Urothelium cell line (cell line): ENCODE data around the gene SYCP2L.
"Not testable (repeated sequence)": the region's sequence is repeated elsewhere in the genome, so short reads cannot be mapped to it uniquely, and the experiment has no call there.

ENCODE experiments used
- DNase-seq: peaks from one replicate; pipeline ENCODE4 v3.0.0; 2011; ENCODE audit warnings: low spot score, mixed read lengths
- FAIRE-seq: peaks from 2 replicates; lab custom pipeline; 2011; peaks lifted over from hg19 to GRCh38; lab: Jason Lieb, UNC

SYCP2L gene

GRCh38 chr6:10995114-10995707 is 108.4 kb downstream of the SYCP2L start:
- FAIRE-seq (no peak), DNase-seq (no peak)

- DNase-seq, result no peak
- no peak for FAIRE-seq
These were observed 113.1 kb downstream of the SYCP2L start for GRCh38 chr6:10999994-11000393.

- FAIRE-seq (no peak), DNase-seq (no peak)
These were observed 115.3 kb downstream of the SYCP2L start for GRCh38 chr6:11002176-11002575.

GRCh38 chr6:11003297-11003696 is 116.4 kb downstream of the SYCP2L start:
- FAIRE-seq, DNase-seq: not testable (repeated sequence)

- no peak for FAIRE-seq
- no peak for DNase-seq
These were observed 119.2 kb downstream of the SYCP2L start for GRCh38 chr6:11006061-11006460.

- DNase-seq (peak; percentile 13), FAIRE-seq (no peak)
These were observed 121.1 kb downstream of the SYCP2L start for GRCh38 chr6:11007715-11008608.

GRCh38 chr6:11008821-11009220 is 122.0 kb downstream of the SYCP2L start:
- no peak for DNase-seq
- FAIRE-seq, result no peak

GRCh38 chr6:11009353-11009752 is 122.5 kb downstream of the SYCP2L start:
- FAIRE-seq (no peak), DNase-seq (peak; percentile 62)

- FAIRE-seq (no peak), DNase-seq (peak; percentile 61)
These were observed 125.0 kb downstream of the SYCP2L start for GRCh38 chr6:11011787-11012234.

GRCh38 chr6:11012295-11012754 is 125.5 kb downstream of the SYCP2L start:
- FAIRE-seq (no peak), DNase-seq (no peak)

GRCh38 chr6:11012976-11013720 is 126.3 kb downstream of the SYCP2L start:
- FAIRE-seq, result no peak
- DNase-seq, result no peak

GRCh38 chr6:11013721-11014070 is 126.8 kb downstream of the SYCP2L start:
- FAIRE-seq (no peak), DNase-seq (no peak)

GRCh38 chr6:11015102-11015501 is 128.2 kb downstream of the SYCP2L start:
- no peak for FAIRE-seq

GRCh38 chr6:11016452-11016851 is 129.6 kb downstream of the SYCP2L start:
- no peak for FAIRE-seq
- DNase-seq, result no peak

More at GRCh38 chr6:11015102-11015501, 128.2 kb downstream of the SYCP2L start:
- DNase-seq, result no peak

GRCh38 chr6:11017090-11017489 is 130.2 kb downstream of the SYCP2L start:
- DNase-seq (no peak), FAIRE-seq (no peak)

- DNase-seq (no peak), FAIRE-seq (no peak)
These were observed 131.4 kb downstream of the SYCP2L start for GRCh38 chr6:11018225-11018624.

GRCh38 chr6:11021003-11021402 is 134.2 kb downstream of the SYCP2L start:
- DNase-seq, result no peak
- FAIRE-seq, result no peak

- DNase-seq, result no peak
- FAIRE-seq, result no peak
These were observed 134.9 kb downstream of the SYCP2L start for GRCh38 chr6:11021714-11022113.

GRCh38 chr6:11023032-11023431 is 136.2 kb downstream of the SYCP2L start:
- no peak for FAIRE-seq
- no peak for DNase-seq
